Measurements from ENCODE around the gene TRPC6.

GRCh38 chr11:101586965-101587364 is 3.2 kb upstream of the TRPC6 start:
- TF ChIP-seq CTCF (IDR thresholded peaks at IDR 0.05; ENCODE audit: insufficient read depth, low read length, poor library complexity, severe bottlenecking), result no peak
- TF ChIP-seq EZH2phosphoT487 (conservative IDR thresholded peaks at IDR 0.05; ENCODE audit: low read length), result no peak
